Esophagus squamous epithelium (tissue), 5 donors: ENCODE measurements around the gene SOX21. TPM values are rescaled to one million over a fixed set of nuclear protein-coding genes. Genes with fewer than 3 reads are reported as not detected.
A peak's percentile ranks its signal among the peaks of the same experiment; 100 is the strongest.

Experiments used
- DNase-seq: peaks from one replicate; lab custom pipeline; 2025; lab: John Stamatoyannopoulos, UW
- H3K27ac ChIP-seq, 4 donors: fragments of 200-600 bp; sonication (generic); one replicate each; pipeline ENCODE4 v1.5.1; 2016 to 2019; ENCODE audit warnings: mild to moderate bottlenecking in 1 of 4
- H3K27me3 ChIP-seq, 4 donors: fragments of 200-600 bp; sonication (generic); 1 replicate in 3 of 4; 2 replicates in 1 of 4; pipeline versions ENCODE4 v1.5.1 to v1.6.0; 2017 to 2021; ENCODE audit warnings: antibody characterized with exemption in 1 of 4
- H3K36me3 ChIP-seq, 3 donors: fragments of 200-600 bp; sonication (generic); one replicate each; pipeline ENCODE4 v1.5.1; 2016 to 2019
- H3K4me1 ChIP-seq, 3 donors: fragments of 200-600 bp; sonication (generic); one replicate each; pipeline ENCODE4 v1.5.1; 2017 to 2019
- H3K4me3 ChIP-seq, 4 donors: fragments of 200-600 bp; sonication (generic); 1 replicate in 3 of 4; 2 replicates in 1 of 4; pipeline ENCODE4 v1.5.1; 2016 to 2019; ENCODE audit warnings: mild to moderate bottlenecking in 2 of 4, moderate library complexity in 1 of 4
- H3K9me3 ChIP-seq, 3 donors: fragments of 200-600 bp; sonication (generic); one replicate each; pipeline ENCODE4 v1.5.1; 2016 to 2019
- CTCF ChIP-seq, 6 experiments: fragments of 450-650 bp in 4 of 6; fragments of 200-600 bp in 2 of 6; sonication (generic) in 2 of 6; IDR thresholded peaks; one replicate each; pipeline ENCODE4 v1.5.1; 2016 to 2019; ENCODE audit warnings: antibody characterized with exemption in 6 of 6, mild to moderate bottlenecking in 4 of 6, moderate library complexity in 4 of 6
- POLR2A ChIP-seq, 4 donors: fragments of 450-650 bp; IDR thresholded peaks; one replicate each; pipeline ENCODE4 v1.6.1; 2017; ENCODE audit warnings: antibody characterized with exemption in 4 of 4, mild to moderate bottlenecking in 4 of 4, moderate library complexity in 3 of 4
- WGBS, 2 donors: methylation state at CpG; one replicate each; pipeline ENCODE4 v1.1.5; 2018; 5-methylcytosine and 5-hydroxymethylcytosine counted together
- intact Hi-C: fragments of 100-400 bp; cut with DNase I; formaldehyde crosslinking; loops from one replicate; pipeline ENCODE4 v1.15.0; 2022
- total RNA-seq, 4 donors: library from RNA; depleted of rRNA; stranded (reverse); fragments of >200 nt; gene quantifications; one replicate each; pipeline ENCODE4 v1.1.0, GENCODE V29; 2016
- donor health status: DM: yes; HTN: yes; CAD: no.

The SOX21 gene
- total RNA-seq, 4 donors from 2014 or later: 6.7 to 11.6 (median 10.1) TPM

- no peaks in the 10 kb centered on the region for H3K4me1 ChIP-seq
- DNase-seq: no peak
- no peak overlapping the region for H3K4me3 ChIP-seq
- TF ChIP-seq CTCF (IDR thresholded peaks at IDR 0.05): no peak
- peaks cover 0 to 45% (median 0%) of the 10 kb centered on the region in 4 donors for H3K27me3 ChIP-seq
- peak overlapping the region in 1 of 4 donors; percentile 10 for H3K27ac ChIP-seq
- no peaks in the 10 kb centered on the region for H3K9me3 ChIP-seq
- intact Hi-C loops: no loop called here
- WGBS, 2 donors: 69 to 71% methylated on average over 1 of the region's 1 CpG
- H3K36me3 ChIP-seq: no peaks in the 10 kb centered on the region
Observed at GRCh38 chr13:94696171-94696570, 16.2 kb downstream of the SOX21 start.

- no peak for DNase-seq
- Histone ChIP-seq H3K9me3 (no peaks in the 10 kb centered on the region), H3K36me3 (no peaks in the 10 kb centered on the region), H3K4me3 (no peak overlapping the region), H3K4me1 (no peaks in the 10 kb centered on the region), H3K27ac (no peak overlapping the region), H3K27me3 (peaks cover 0 to 6% (median 0%) of the 10 kb centered on the region in 4 donors)
- WGBS, 2 donors: 59 to 88% methylated on average over 4 of the region's 4 CpGs
- no peak for TF ChIP-seq POLR2A (IDR thresholded peaks at IDR 0.05)
- no peak for TF ChIP-seq CTCF (IDR thresholded peaks at IDR 0.05)
- intact Hi-C loops: no loop called here
Observed at GRCh38 chr13:94692030-94692429, 20.3 kb downstream of the SOX21 start.

- intact Hi-C loops: no loop called here
Observed at GRCh38 chr13:94683409-94683808, 28.9 kb downstream of the SOX21 start.

GRCh38 chr13:94682229-94682628 is 30.1 kb downstream of the SOX21 start:
- Histone ChIP-seq H3K9me3 (no peaks in the 10 kb centered on the region), H3K4me3 (no peak overlapping the region), H3K27me3 (peaks cover 0 to 5% (median 0%) of the 10 kb centered on the region in 4 donors), H3K27ac (peak overlapping the region in 3 of 4 donors; percentile 42 to 63 (median 56)), H3K4me1 (peaks cover 0 to 56% (median 0%) of the 10 kb centered on the region in 3 donors), H3K36me3 (no peaks in the 10 kb centered on the region)
- WGBS, 2 donors: 78% methylated on average over 2 of the region's 2 CpGs
- TF ChIP-seq POLR2A (IDR thresholded peaks at IDR 0.05) (no peak), CTCF (IDR thresholded peaks at IDR 0.05) (no peak)
- DNase-seq: no peak
- intact Hi-C loops: no loop called here

More at GRCh38 chr13:94683409-94683808, 28.9 kb downstream of the SOX21 start:
- no peaks in the 10 kb centered on the region for H3K9me3 ChIP-seq
- WGBS, 2 donors: 35 to 56% methylated on average over 5 of the region's 5 CpGs
- H3K27ac ChIP-seq: no peak overlapping the region
- no peaks in the 10 kb centered on the region for H3K27me3 ChIP-seq
- no peaks in the 10 kb centered on the region for H3K36me3 ChIP-seq
- H3K4me3 ChIP-seq: no peak overlapping the region
- no peak for DNase-seq
- no peak for TF ChIP-seq POLR2A (IDR thresholded peaks at IDR 0.05)
- no peak for TF ChIP-seq CTCF (IDR thresholded peaks at IDR 0.05)
- H3K4me1 ChIP-seq: peaks cover 0 to 54% (median 0%) of the 10 kb centered on the region in 3 donors

- Histone ChIP-seq H3K36me3 (no peaks in the 10 kb centered on the region), H3K27me3 (peaks cover 0 to 13% (median 0%) of the 10 kb centered on the region in 4 donors), H3K27ac (peak overlapping the region; percentile 14 to 77 (median 71)), H3K4me1 (peaks cover 0 to 56% (median 0%) of the 10 kb centered on the region in 3 donors), H3K9me3 (no peaks in the 10 kb centered on the region), H3K4me3 (no peak overlapping the region)
- TF ChIP-seq POLR2A (IDR thresholded peaks at IDR 0.05) (no peak), CTCF (IDR thresholded peaks at IDR 0.05) (no peak)
- DNase-seq: no peak
- WGBS, 2 donors: 46 to 76% methylated on average over 6 of the region's 6 CpGs
- intact Hi-C loops: no loop called here
Observed at GRCh38 chr13:94679614-94680013, 32.7 kb downstream of the SOX21 start.
